Suprapubic skin (tissue), 4 donors: ENCODE measurements around the gene MYO18A.

ENCODE experiments used
- CTCF ChIP-seq, 2 donors: fragments of 200-600 bp in 1 of 2; fragments of 450-650 bp in 1 of 2; sonication (generic) in 1 of 2; IDR thresholded peaks; one replicate each; pipeline ENCODE4 v1.5.1; 2016 to 2019; ENCODE audit warnings: antibody characterized with exemption in 2 of 2, mild to moderate bottlenecking in 1 of 2, moderate library complexity in 1 of 2
- POLR2A ChIP-seq, 2 donors: fragments of 450-650 bp; IDR thresholded peaks; one replicate each; pipeline ENCODE4 v1.6.1; 2017; ENCODE audit warnings: antibody characterized with exemption in 2 of 2, mild to moderate bottlenecking in 2 of 2, moderate library complexity in 2 of 2
- POLR2AphosphoS5 ChIP-seq, 3 donors: sonication (generic); formaldehyde crosslinking; IDR thresholded peaks; one replicate each; pipeline ENCODE4 v1.6.1; 2017; ENCODE audit warnings: antibody characterized with exemption in 3 of 3

GRCh38 chr17:29209073-29209472, 28.9 kb upstream of the MYO18A start:
- TF ChIP-seq POLR2A (IDR thresholded peaks at IDR 0.05) (no peak), CTCF (IDR thresholded peaks at IDR 0.05) (no peak), POLR2AphosphoS5 (IDR thresholded peaks at IDR 0.05) (no peak)
